ENCODE measurements around the gene HEXD.

DNA sequence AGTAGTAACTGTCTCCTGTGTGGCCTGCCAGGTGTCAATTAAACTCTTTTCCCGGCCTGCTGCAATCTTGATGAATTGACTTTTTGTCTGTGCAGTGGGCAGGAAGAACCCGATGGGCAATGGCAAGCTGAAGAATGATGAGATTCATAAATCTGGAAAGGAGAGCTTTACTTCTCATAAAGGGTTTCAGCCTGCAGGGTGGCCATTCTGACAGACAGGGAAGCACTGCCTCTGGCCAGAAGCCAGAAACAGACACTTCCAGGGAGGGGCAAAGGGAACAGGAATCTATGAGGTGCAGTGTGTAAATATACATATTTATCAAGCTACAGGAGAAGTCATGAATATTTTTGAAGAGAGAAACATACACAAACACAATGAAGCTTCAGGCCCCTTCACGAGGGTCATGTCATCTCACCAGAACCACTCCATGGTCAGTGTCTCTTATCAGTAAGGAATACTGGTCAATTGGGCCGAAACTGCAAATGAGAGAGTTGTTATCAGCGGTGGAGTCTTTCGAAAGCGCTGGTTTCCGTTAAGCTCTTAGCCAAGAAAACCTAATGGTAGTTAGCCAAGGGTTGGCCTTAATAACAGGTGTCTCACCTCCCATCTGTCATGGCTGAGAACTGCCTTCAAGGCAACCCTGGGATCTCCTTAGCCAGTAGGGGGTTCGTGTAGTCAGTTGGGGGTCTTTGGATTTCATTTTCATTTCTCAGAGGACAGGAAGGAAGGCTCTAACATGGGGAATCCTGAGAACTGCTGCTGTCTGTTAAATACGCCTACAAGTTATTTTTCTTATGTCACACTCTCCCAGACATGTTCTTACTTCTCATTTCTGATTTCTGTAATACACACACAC is 39.2 kb downstream of the HEXD start:
- TF ChIP-seq, protein P1, sequence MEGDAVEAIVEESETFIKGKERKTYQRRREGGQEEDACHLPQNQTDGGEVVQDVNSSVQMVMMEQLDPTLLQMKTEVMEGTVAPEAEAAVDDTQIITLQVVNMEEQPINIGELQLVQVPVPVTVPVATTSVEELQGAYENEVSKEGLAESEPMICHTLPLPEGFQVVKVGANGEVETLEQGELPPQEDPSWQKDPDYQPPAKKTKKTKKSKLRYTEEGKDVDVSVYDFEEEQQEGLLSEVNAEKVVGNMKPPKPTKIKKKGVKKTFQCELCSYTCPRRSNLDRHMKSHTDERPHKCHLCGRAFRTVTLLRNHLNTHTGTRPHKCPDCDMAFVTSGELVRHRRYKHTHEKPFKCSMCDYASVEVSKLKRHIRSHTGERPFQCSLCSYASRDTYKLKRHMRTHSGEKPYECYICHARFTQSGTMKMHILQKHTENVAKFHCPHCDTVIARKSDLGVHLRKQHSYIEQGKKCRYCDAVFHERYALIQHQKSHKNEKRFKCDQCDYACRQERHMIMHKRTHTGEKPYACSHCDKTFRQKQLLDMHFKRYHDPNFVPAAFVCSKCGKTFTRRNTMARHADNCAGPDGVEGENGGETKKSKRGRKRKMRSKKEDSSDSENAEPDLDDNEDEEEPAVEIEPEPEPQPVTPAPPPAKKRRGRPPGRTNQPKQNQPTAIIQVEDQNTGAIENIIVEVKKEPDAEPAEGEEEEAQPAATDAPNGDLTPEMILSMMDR (IDR thresholded peaks at IDR 0.05; ENCODE audit: low read length) = no peak
- no peak for TF ChIP-seq EZH2phosphoT487 (IDR thresholded peaks at IDR 0.05; ENCODE audit: low read length)
